Esophagus muscularis mucosa (tissue), 4 donors: ENCODE results near the gene TBC1D5. TPM values are rescaled to one million over a fixed set of nuclear protein-coding genes. Genes with fewer than 3 reads are reported as not detected.

Experiments used
- DNase-seq: peaks from one replicate; pipeline ENCODE4 v3.0.0-alpha.2; 2017; ENCODE audit errors: extremely low spot score
- H3K27ac ChIP-seq, 4 donors: fragments of 200-600 bp; sonication (generic); replicated peaks in 1 of 4; 1 replicate in 3 of 4; 2 replicates in 1 of 4; pipeline ENCODE4 v1.5.1; 2016 to 2019; ENCODE audit warnings: mild to moderate bottlenecking in 1 of 4
- H3K27me3 ChIP-seq, 4 donors: fragments of 200-600 bp; sonication (generic); one replicate each; pipeline versions ENCODE4 v1.5.1 to v1.6.0; 2016 to 2019
- H3K36me3 ChIP-seq, 4 donors: fragments of 200-600 bp; sonication (generic); one replicate each; pipeline ENCODE4 v1.5.1; 2016 to 2019
- H3K4me1 ChIP-seq, 4 donors: fragments of 200-600 bp; sonication (generic); one replicate each; pipeline ENCODE4 v1.5.1; 2016 to 2019
- H3K4me3 ChIP-seq, 4 donors: fragments of 200-600 bp; sonication (generic); 1 replicate in 2 of 4; 2 replicates in 2 of 4; pipeline ENCODE4 v1.5.1; 2016 to 2019; ENCODE audit warnings: mild to moderate bottlenecking in 4 of 4, moderate library complexity in 1 of 4
- H3K9me3 ChIP-seq, 4 donors: fragments of 200-600 bp; sonication (generic); 1 replicate in 3 of 4; 2 replicates in 1 of 4; pipeline ENCODE4 v1.5.1; 2016 to 2019
- CTCF ChIP-seq, 3 experiments: fragments of 200-600 bp in 2 of 3; fragments of 450-650 bp in 1 of 3; sonication (generic) in 2 of 3; IDR thresholded peaks; one replicate each; pipeline ENCODE4 v1.5.1; 2017 to 2019; ENCODE audit warnings: antibody characterized with exemption in 3 of 3, mild to moderate bottlenecking in 2 of 3, moderate library complexity in 1 of 3
- EP300 ChIP-seq: sonication (generic); formaldehyde crosslinking; IDR thresholded peaks from one replicate; pipeline ENCODE4 v1.6.1; 2017; ENCODE audit warnings: antibody characterized with exemption
- POLR2A ChIP-seq: fragments of 450-650 bp; IDR thresholded peaks from one replicate; pipeline ENCODE4 v1.6.1; 2017; ENCODE audit warnings: antibody characterized with exemption, moderate library complexity, mild to moderate bottlenecking, low read depth
- POLR2AphosphoS5 ChIP-seq, 2 donors: sonication (generic); formaldehyde crosslinking; IDR thresholded peaks; one replicate each; pipeline ENCODE4 v1.6.1; 2017; ENCODE audit warnings: antibody characterized with exemption in 2 of 2
- WGBS: methylation state at CpG from one replicate; pipeline ENCODE4 v1.1.5; 2018; 5-methylcytosine and 5-hydroxymethylcytosine counted together
- intact Hi-C: fragments of 100-400 bp; cut with DNase I; formaldehyde crosslinking; loops from one replicate; pipeline ENCODE4 v1.15.1; 2023
- total RNA-seq, 4 donors: library from RNA; depleted of rRNA; stranded (reverse); fragments of >200 nt; gene quantifications; one replicate each; pipeline versions ENCODE4 v1.1.0 to v1.2.1, GENCODE V29; 2016

The TBC1D5 gene
- total RNA-seq, 4 donors from 2014 or later: 54.0 to 83.1 (median 63.6) TPM

GRCh38 chr3:17489139-17489538 lies 253.3 kb downstream of the TBC1D5 start:
- H3K9me3 ChIP-seq: no peaks in the 10 kb centered on the region
- no peak overlapping the region for H3K4me3 ChIP-seq
- no peaks in the 10 kb centered on the region for H3K36me3 ChIP-seq
- no peak overlapping the region for H3K27ac ChIP-seq
- TF ChIP-seq POLR2AphosphoS5 (IDR thresholded peaks at IDR 0.05) (no peak), POLR2A (no peak), CTCF (IDR thresholded peaks at IDR 0.05) (no peak), EP300 (no peak)
- no peaks in the 10 kb centered on the region for H3K27me3 ChIP-seq
- no peaks in the 10 kb centered on the region for H3K4me1 ChIP-seq
- intact Hi-C loops: no loop called here
- no peak for DNase-seq

GRCh38 chr3:17481116-17481515 lies 261.3 kb downstream of the TBC1D5 start:
- intact Hi-C loops: no loop called here
- WGBS: 91% methylated on average over 7 of the region's 10 CpGs

GRCh38 chr3:17479681-17480405 lies 262.6 kb downstream of the TBC1D5 start:
- TF ChIP-seq POLR2A (no peak), EP300 (no peak), POLR2AphosphoS5 (IDR thresholded peaks at IDR 0.05) (no peak), CTCF (IDR thresholded peaks at IDR 0.05) (no peak)
- Histone ChIP-seq H3K36me3 (peaks cover 0 to 12% (median 0%) of the 10 kb centered on the region in 4 donors), H3K27me3 (no peaks in the 10 kb centered on the region), H3K4me1 (no peaks in the 10 kb centered on the region), H3K4me3 (no peak overlapping the region), H3K27ac (no peak overlapping the region), H3K9me3 (no peaks in the 10 kb centered on the region)
- DNase-seq: no peak
- intact Hi-C loops: no loop called here
- 97% methylated on average over 16 of the region's 16 CpGs for WGBS

More at GRCh38 chr3:17481116-17481515, 261.3 kb downstream of the TBC1D5 start:
- no peaks in the 10 kb centered on the region for H3K4me1 ChIP-seq
- H3K27me3 ChIP-seq: no peaks in the 10 kb centered on the region
- H3K27ac ChIP-seq: no peak overlapping the region
- no peak overlapping the region for H3K4me3 ChIP-seq
- no peak for DNase-seq
- TF ChIP-seq POLR2AphosphoS5 (IDR thresholded peaks at IDR 0.05) (no peak), CTCF (IDR thresholded peaks at IDR 0.05) (no peak), EP300 (no peak), POLR2A (no peak)
- H3K9me3 ChIP-seq: no peaks in the 10 kb centered on the region
- peaks cover 0 to 12% (median 0%) of the 10 kb centered on the region in 4 donors for H3K36me3 ChIP-seq

- 77% methylated on average over 2 of the region's 2 CpGs for WGBS
- no peak for DNase-seq
- Histone ChIP-seq H3K9me3 (no peaks in the 10 kb centered on the region), H3K4me3 (no peak overlapping the region), H3K4me1 (no peaks in the 10 kb centered on the region), H3K27me3 (no peaks in the 10 kb centered on the region), H3K36me3 (peaks cover 0 to 12% (median 0%) of the 10 kb centered on the region in 4 donors), H3K27ac (no peak overlapping the region)
- intact Hi-C loops: no loop called here
- TF ChIP-seq POLR2AphosphoS5 (IDR thresholded peaks at IDR 0.05) (no peak), POLR2A (no peak), CTCF (IDR thresholded peaks at IDR 0.05) (no peak), EP300 (no peak)
These were observed 263.8 kb downstream of the TBC1D5 start for GRCh38 chr3:17478673-17479072.

- H3K36me3 ChIP-seq: no peaks in the 10 kb centered on the region
- intact Hi-C loops: no loop called here
- TF ChIP-seq POLR2A (no peak), CTCF (IDR thresholded peaks at IDR 0.05) (no peak), EP300 (no peak), POLR2AphosphoS5 (IDR thresholded peaks at IDR 0.05) (no peak)
- no peaks in the 10 kb centered on the region for H3K27me3 ChIP-seq
- no peak overlapping the region for H3K4me3 ChIP-seq
- H3K9me3 ChIP-seq: no peaks in the 10 kb centered on the region
- no peak for DNase-seq
- no peaks in the 10 kb centered on the region for H3K4me1 ChIP-seq
- no peak overlapping the region for H3K27ac ChIP-seq
These were observed 268.7 kb downstream of the TBC1D5 start for GRCh38 chr3:17473761-17474160.
